ENCODE measurements around the gene TARS3. TPM values are rescaled to one million over a fixed set of nuclear protein-coding genes. Genes with fewer than 3 reads are reported as not detected.

Gene TARS3
- total and polyA plus RNA-seq, 12 donors, result 8.1 to 42.5 (median 33.8) TPM

Other genes starting within 250 kb of the TARS3 start
- gene PCSK6, start 234.8 kb downstream of the TARS3 start, total RNA-seq, result 10 to 100 TPM; 12.9 to 34.0 (median 24.7) TPM
- 10 to 100 TPM in 1 of 2 donors, 1 to 10 TPM in 1; 4.6 to 10.3 TPM for gene PCSK6, start 234.8 kb downstream of the TARS3 start, polyA plus RNA-seq
- gene TM2D3, start 72.1 kb downstream of the TARS3 start, total RNA-seq, result 10 to 100 TPM; 38.2 to 61.6 (median 49.5) TPM
- gene TM2D3, start 72.1 kb downstream of the TARS3 start, polyA plus RNA-seq, result 10 to 100 TPM; 52.2 to 52.3 TPM
- gene OR4F6, start 79.0 kb upstream of the TARS3 start, total RNA-seq, result not detected
- gene OR4F6, start 79.0 kb upstream of the TARS3 start, polyA plus RNA-seq, result not detected
- gene OR4F15, start 87.7 kb upstream of the TARS3 start, total RNA-seq, result not detected
- not detected for gene OR4F15, start 87.7 kb upstream of the TARS3 start, polyA plus RNA-seq